HepG2 (cell line): Measurements from ENCODE around the gene KLF15. TPM values are rescaled to one million over a fixed set of nuclear protein-coding genes. Genes with fewer than 3 reads are reported as not detected.

Experiments
- ATAC-seq: fragments of 200-7000 bp; cut with Tn5 transposase; 3 replicates; pipeline ENCODE4 v1.9.1; 2020; ENCODE audit warnings: mild to moderate bottlenecking, moderate library complexity
- BruUV-seq: library from RNA; stranded (reverse); fragments of 400-500 nt; replicated peaks from 2 replicates; lab custom pipeline; 2021; lab: Mats Ljungman, UMichigan
- CTCF ChIA-PET: fragments of 300-600 bp; formaldehyde crosslinking; extraction: SDS; loops from one replicate; lab custom pipeline; 2021; ENCODE audit warnings: low total read pairs, inconsistent platforms, low intra/inter-chr PET ratio; lab: Yijun Ruan, JAX
- POLR2A ChIA-PET: fragments of 350-600 bp; sonication (Branson Sonifier 250); formaldehyde crosslinking; loops from one replicate; lab custom pipeline; 2020; ENCODE audit warnings: antibody characterized with exemption, inconsistent platforms; lab: Yijun Ruan, JAX
- DNase-seq: peaks from one replicate; pipeline ENCODE4 v3.0.0-alpha.2; 2015; ENCODE audit warnings: low spot score
- FAIRE-seq: peaks from 3 replicates; lab custom pipeline; 2011; peaks lifted over from hg19 to GRCh38; lab: Jason Lieb, UNC
- H2AFZ ChIP-seq: one replicate; pipeline ENCODE4 v1.6.1; 2011; ENCODE audit warnings: low read length, inconsistent platforms
- H3K27ac ChIP-seq: fragments of 300-600 bp; 3 replicates; pipeline ENCODE4 v1.8.0; 2011; ENCODE audit warnings: mixed run types, mild to moderate bottlenecking, mixed read lengths, low read length, inconsistent platforms; ENCODE audit not compliant: insufficient read depth; ENCODE audit errors: extremely low read length
- H3K27me3 ChIP-seq, 2 experiments: fragments of 200-600 bp in 1 of 2; 2 replicates in 1 of 2; 3 replicates in 1 of 2; pipeline versions ENCODE4 v1.6.0 to v1.8.0; 2011; ENCODE audit warnings: low read length in 2 of 2, mild to moderate bottlenecking in 2 of 2, moderate library complexity in 2 of 2, inconsistent platforms in 1 of 2; ENCODE audit not compliant: insufficient read depth in 2 of 2, control insufficient read depth in 1 of 2
- H3K36me3 ChIP-seq, 2 experiments: fragments of 200-600 bp in 1 of 2; replicated peaks in 1 of 2; 2 replicates in 1 of 2; 3 replicates in 1 of 2; pipeline versions ENCODE4 v1.5.1 to v1.8.0; 2011; ENCODE audit warnings: low read length in 2 of 2, inconsistent platforms in 1 of 2; ENCODE audit not compliant: insufficient read depth in 2 of 2, control insufficient read depth in 1 of 2
- H3K4me1 ChIP-seq: 2 replicates; pipeline ENCODE4 v1.5.1; 2012; ENCODE audit warnings: low read length, inconsistent platforms; ENCODE audit not compliant: insufficient read depth
- H3K4me2 ChIP-seq: 2 replicates; pipeline ENCODE4 v1.6.0; 2011; ENCODE audit warnings: low read depth, low read length, inconsistent platforms
- H3K4me3 ChIP-seq, 3 experiments: fragments of 200-600 bp in 1 of 3; sonication (generic), shearing (Covaris generic) in 1 of 3; replicated peaks in 1 of 3; 2 replicates each; pipeline ENCODE4 v1.5.1; 2011 to 2016; ENCODE audit warnings: low read length in 3 of 3, inconsistent platforms in 2 of 3, low read depth in 2 of 3, mild to moderate bottlenecking in 2 of 3, control low read depth in 1 of 3, mixed read lengths in 1 of 3; ENCODE audit not compliant: insufficient read depth in 1 of 3
- H3K79me2 ChIP-seq: one replicate; pipeline ENCODE4 v1.6.1; 2011; ENCODE audit warnings: low read length, inconsistent platforms; ENCODE audit not compliant: insufficient read depth
- H3K9ac ChIP-seq: 2 replicates; pipeline ENCODE4 v1.6.0; 2011; ENCODE audit warnings: mild to moderate bottlenecking, low read depth, low read length, inconsistent platforms; ENCODE audit not compliant: insufficient read depth
- H3K9me3 ChIP-seq: 2 replicates; pipeline ENCODE4 v1.5.1; 2012; ENCODE audit warnings: mild to moderate bottlenecking, low read length
- H4K20me1 ChIP-seq: 2 replicates; pipeline ENCODE4 v1.6.0; 2011; ENCODE audit warnings: inconsistent platforms, mild to moderate bottlenecking, low read length, moderate library complexity; ENCODE audit not compliant: insufficient read depth
- IKZF4 ChIP-seq: sonication (generic); formaldehyde crosslinking; IDR thresholded peaks from 2 replicates; pipeline ENCODE4 v1.5.1; 2020; ENCODE audit warnings: borderline replicate concordance, mild to moderate bottlenecking, low read depth, missing genetic modification reagents; ENCODE audit errors: not compliant biosample characterization
- KLF16 ChIP-seq, 2 experiments: sonication (generic) in 1 of 2; formaldehyde crosslinking in 1 of 2; IDR thresholded peaks; 2 replicates each; pipeline versions ENCODE4 v1.6.1 to v1.8.0; 2016 to 2023; ENCODE audit warnings: missing genetic modification reagents in 2 of 2, missing compliant biosample characterization in 1 of 2
- MEIS1 ChIP-seq: sonication (generic); formaldehyde crosslinking; IDR thresholded peaks from 2 replicates; pipeline ENCODE4 v1.9.0; 2021; ENCODE audit warnings: mild to moderate bottlenecking, missing genetic modification reagents, moderate library complexity, borderline replicate concordance
- REXO4 ChIP-seq: sonication (generic); formaldehyde crosslinking; IDR thresholded peaks from 2 replicates; pipeline ENCODE4 v1.8.0; 2022; ENCODE audit warnings: missing genetic modification reagents, mild to moderate bottlenecking, borderline replicate concordance
- SMC3 ChIP-seq: IDR thresholded peaks from 2 replicates; pipeline ENCODE4 v1.6.1; 2011; ENCODE audit warnings: low read length, improper control_type of control experiment
- TMF1 ChIP-seq: sonication (generic); formaldehyde crosslinking; IDR thresholded peaks from 2 replicates; pipeline ENCODE4 v1.8.1; 2022; ENCODE audit warnings: low read depth, missing genetic modification reagents
- ZFP90 ChIP-seq: sonication (generic); formaldehyde crosslinking; IDR thresholded peaks from 2 replicates; pipeline ENCODE4 v1.8.0; 2022; ENCODE audit warnings: missing genetic modification reagents, mild to moderate bottlenecking, inconsistent platforms, borderline replicate concordance
- ZNF678 ChIP-seq: sonication (generic); formaldehyde crosslinking; IDR thresholded peaks from 2 replicates; pipeline ENCODE4 v1.4.0; 2020; ENCODE audit warnings: mild to moderate bottlenecking, missing genetic modification reagents
- ZNF709 ChIP-seq: sonication (generic); formaldehyde crosslinking; IDR thresholded peaks from 2 replicates; pipeline ENCODE4 v1.5.0; 2020; ENCODE audit warnings: mild to moderate bottlenecking, missing genetic modification reagents
- ZNF878 ChIP-seq: sonication (generic); formaldehyde crosslinking; IDR thresholded peaks from 2 replicates; pipeline ENCODE4 v1.8.1; 2023; ENCODE audit warnings: mild to moderate bottlenecking, missing genetic modification reagents, moderate library complexity
- WGBS: methylation state at CpG from one replicate; pipeline ENCODE4 v1.1.6; 2017; ENCODE audit warnings: low lambda C conversion rate; 5-methylcytosine and 5-hydroxymethylcytosine counted together
- in situ Hi-C: cut with HindIII; loops from 2 replicates; pipeline ENCODE4 v1.10.0; 2017; ENCODE audit warnings: low pct_unique_long_range_greater_than_20kb; ENCODE audit not compliant: extremely low pct_ligation_motif_present
- intact Hi-C: fragments of 100-400 bp; cut with micrococcal nuclease; formaldehyde crosslinking; loops from one replicate; pipeline ENCODE4 v1.10.0; 2022; ENCODE audit not compliant: unreplicated experiment
- polyA plus RNA-seq, 8 experiments: library from polyadenylated mRNA; depleted of rRNA in 3 of 8; stranded (reverse) in 7 of 8; unstranded in 1 of 8; fragments of >200 nt; fragmentation: Illumina TruSeq in 4 of 8; extraction: Trizol in 4 of 8; gene quantifications; 2 replicates each; pipeline versions ENCODE4 v1.2.1 to v1.2.3, GENCODE V29; 2011 to 2016; ENCODE audit warnings: low read depth in 4 of 8, missing spikeins in 1 of 8, mixed read lengths in 1 of 8; ENCODE audit not compliant: insufficient read depth in 1 of 8
- total RNA-seq, 5 experiments: library from RNA; depleted of rRNA; stranded (reverse); fragments of >200 nt; fragmentation: Illumina TruSeq; extraction: Trizol; gene quantifications; 2 replicates each; pipeline ENCODE4 v1.2.3, GENCODE V29; 2016; ENCODE audit warnings: low read depth in 1 of 5
- TF ChIP-seq, protein P1 (sequence below): IDR thresholded peaks from 2 replicates; pipeline ENCODE4 v1.6.1; 2016; ENCODE audit warnings: low read depth, borderline replicate concordance
- TF ChIP-seq, protein P2 (sequence below): sonication (generic); formaldehyde crosslinking; IDR thresholded peaks from 2 replicates; pipeline ENCODE4 v1.4.0; 2020; ENCODE audit warnings: missing genetic modification reagents
- TF ChIP-seq, protein P3 (sequence below): sonication (generic); formaldehyde crosslinking; IDR thresholded peaks from 2 replicates; pipeline ENCODE4 v1.9.0; 2022; ENCODE audit warnings: missing genetic modification reagents, mild to moderate bottlenecking, borderline replicate concordance
- TF ChIP-seq, protein P4 (sequence below): sonication (generic); formaldehyde crosslinking; IDR thresholded peaks from 2 replicates; pipeline ENCODE4 v1.4.0; 2020; ENCODE audit warnings: missing genetic modification reagents

Gene KLF15
- total and polyA plus RNA-seq, 2 of the 13 experiments (the other 11 are each of a cell fraction or from before 2014, with no cell fraction given), result 7.1 to 7.8 TPM

DNA sequence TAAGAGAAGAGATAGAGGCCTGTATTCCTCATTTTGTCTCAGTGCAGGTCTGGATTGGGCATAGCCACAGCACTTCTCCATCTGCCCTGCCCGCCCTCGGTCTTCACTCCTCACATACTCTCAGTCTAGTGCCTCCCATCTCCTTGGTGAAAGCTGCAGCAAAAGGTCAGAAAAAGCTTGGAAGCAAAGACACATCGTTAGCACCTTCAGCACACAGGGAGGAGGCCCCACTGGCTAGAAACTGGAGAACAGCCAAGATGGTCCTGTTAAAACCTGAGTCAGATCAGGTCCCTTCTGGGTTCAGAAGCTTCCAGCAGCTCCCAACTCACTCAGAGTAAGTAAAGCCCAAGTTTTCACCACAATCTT, 1.6 kb upstream of the KLF15 start:
- no peak for ATAC-seq
- Histone ChIP-seq H3K9me3 (no peaks in the 10 kb centered on the region), H3K9ac (no peak overlapping the region), H3K4me2 (no peak overlapping the region), H3K27me3 (peaks cover 7 to 36% of the 10 kb centered on the region in 2 experiments; a peak in 4 of 5 replicates), H3K79me2 (no peaks in the 10 kb centered on the region), H3K36me3 (no peaks in the 10 kb centered on the region), H3K4me3 (no peak overlapping the region), H3K27ac (no peak overlapping the region), H3K4me1 (peaks cover 29% of the 10 kb centered on the region), H4K20me1 (no peaks in the 10 kb centered on the region), H2AFZ (no peak overlapping the region)
- BruUV-seq, result no TSS peak
- ChIA-PET CTCF (no interaction called here), POLR2A (no interaction called here)
- WGBS, result 37% methylated on average over 3 of the region's 3 CpGs
- no peak for DNase-seq
- in situ Hi-C loops, result loop anchor here (5.0 to 25.0 kb wide), 2 partner anchors 91 to 221 kb away; no protein-coding TSS in a partner anchor
- no peak for FAIRE-seq
- intact Hi-C loops, result no loop called here
- no peak for TF ChIP-seq ZFP90 (CRISPR knock-in tag)
- TF ChIP-seq, protein P1, sequence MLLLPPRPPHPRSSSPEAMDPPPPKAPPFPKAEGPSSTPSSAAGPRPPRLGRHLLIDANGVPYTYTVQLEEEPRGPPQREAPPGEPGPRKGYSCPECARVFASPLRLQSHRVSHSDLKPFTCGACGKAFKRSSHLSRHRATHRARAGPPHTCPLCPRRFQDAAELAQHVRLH, result no peak
- TF ChIP-seq MEIS1 (CRISPR knock-in tag), result no peak
- no peak for TF ChIP-seq REXO4 (CRISPR knock-in tag)
- TF ChIP-seq SMC3, result no peak
- TF ChIP-seq, protein P2, sequence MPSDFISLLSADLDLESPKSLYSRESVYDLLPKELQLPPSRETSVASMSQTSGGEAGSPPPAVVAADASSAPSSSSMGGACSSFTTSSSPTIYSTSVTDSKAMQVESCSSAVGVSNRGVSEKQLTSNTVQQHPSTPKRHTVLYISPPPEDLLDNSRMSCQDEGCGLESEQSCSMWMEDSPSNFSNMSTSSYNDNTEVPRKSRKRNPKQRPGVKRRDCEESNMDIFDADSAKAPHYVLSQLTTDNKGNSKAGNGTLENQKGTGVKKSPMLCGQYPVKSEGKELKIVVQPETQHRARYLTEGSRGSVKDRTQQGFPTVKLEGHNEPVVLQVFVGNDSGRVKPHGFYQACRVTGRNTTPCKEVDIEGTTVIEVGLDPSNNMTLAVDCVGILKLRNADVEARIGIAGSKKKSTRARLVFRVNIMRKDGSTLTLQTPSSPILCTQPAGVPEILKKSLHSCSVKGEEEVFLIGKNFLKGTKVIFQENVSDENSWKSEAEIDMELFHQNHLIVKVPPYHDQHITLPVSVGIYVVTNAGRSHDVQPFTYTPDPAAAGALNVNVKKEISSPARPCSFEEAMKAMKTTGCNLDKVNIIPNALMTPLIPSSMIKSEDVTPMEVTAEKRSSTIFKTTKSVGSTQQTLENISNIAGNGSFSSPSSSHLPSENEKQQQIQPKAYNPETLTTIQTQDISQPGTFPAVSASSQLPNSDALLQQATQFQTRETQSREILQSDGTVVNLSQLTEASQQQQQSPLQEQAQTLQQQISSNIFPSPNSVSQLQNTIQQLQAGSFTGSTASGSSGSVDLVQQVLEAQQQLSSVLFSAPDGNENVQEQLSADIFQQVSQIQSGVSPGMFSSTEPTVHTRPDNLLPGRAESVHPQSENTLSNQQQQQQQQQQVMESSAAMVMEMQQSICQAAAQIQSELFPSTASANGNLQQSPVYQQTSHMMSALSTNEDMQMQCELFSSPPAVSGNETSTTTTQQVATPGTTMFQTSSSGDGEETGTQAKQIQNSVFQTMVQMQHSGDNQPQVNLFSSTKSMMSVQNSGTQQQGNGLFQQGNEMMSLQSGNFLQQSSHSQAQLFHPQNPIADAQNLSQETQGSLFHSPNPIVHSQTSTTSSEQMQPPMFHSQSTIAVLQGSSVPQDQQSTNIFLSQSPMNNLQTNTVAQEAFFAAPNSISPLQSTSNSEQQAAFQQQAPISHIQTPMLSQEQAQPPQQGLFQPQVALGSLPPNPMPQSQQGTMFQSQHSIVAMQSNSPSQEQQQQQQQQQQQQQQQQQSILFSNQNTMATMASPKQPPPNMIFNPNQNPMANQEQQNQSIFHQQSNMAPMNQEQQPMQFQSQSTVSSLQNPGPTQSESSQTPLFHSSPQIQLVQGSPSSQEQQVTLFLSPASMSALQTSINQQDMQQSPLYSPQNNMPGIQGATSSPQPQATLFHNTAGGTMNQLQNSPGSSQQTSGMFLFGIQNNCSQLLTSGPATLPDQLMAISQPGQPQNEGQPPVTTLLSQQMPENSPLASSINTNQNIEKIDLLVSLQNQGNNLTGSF (CRISPR knock-in tag), result no peak
- TF ChIP-seq ZNF709 (CRISPR knock-in tag), result no peak
- no peak for TF ChIP-seq TMF1 (CRISPR knock-in tag)
- no peak for TF ChIP-seq ZNF678 (CRISPR knock-in tag)
- no peak for TF ChIP-seq KLF16 (CRISPR knock-in tag; IDR thresholded peaks at IDR 0.05)
- TF ChIP-seq, protein P3, sequence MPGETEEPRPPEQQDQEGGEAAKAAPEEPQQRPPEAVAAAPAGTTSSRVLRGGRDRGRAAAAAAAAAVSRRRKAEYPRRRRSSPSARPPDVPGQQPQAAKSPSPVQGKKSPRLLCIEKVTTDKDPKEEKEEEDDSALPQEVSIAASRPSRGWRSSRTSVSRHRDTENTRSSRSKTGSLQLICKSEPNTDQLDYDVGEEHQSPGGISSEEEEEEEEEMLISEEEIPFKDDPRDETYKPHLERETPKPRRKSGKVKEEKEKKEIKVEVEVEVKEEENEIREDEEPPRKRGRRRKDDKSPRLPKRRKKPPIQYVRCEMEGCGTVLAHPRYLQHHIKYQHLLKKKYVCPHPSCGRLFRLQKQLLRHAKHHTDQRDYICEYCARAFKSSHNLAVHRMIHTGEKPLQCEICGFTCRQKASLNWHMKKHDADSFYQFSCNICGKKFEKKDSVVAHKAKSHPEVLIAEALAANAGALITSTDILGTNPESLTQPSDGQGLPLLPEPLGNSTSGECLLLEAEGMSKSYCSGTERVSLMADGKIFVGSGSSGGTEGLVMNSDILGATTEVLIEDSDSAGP, result no peak
- TF ChIP-seq IKZF4 (CRISPR knock-in tag), result no peak
- TF ChIP-seq, protein P4, sequence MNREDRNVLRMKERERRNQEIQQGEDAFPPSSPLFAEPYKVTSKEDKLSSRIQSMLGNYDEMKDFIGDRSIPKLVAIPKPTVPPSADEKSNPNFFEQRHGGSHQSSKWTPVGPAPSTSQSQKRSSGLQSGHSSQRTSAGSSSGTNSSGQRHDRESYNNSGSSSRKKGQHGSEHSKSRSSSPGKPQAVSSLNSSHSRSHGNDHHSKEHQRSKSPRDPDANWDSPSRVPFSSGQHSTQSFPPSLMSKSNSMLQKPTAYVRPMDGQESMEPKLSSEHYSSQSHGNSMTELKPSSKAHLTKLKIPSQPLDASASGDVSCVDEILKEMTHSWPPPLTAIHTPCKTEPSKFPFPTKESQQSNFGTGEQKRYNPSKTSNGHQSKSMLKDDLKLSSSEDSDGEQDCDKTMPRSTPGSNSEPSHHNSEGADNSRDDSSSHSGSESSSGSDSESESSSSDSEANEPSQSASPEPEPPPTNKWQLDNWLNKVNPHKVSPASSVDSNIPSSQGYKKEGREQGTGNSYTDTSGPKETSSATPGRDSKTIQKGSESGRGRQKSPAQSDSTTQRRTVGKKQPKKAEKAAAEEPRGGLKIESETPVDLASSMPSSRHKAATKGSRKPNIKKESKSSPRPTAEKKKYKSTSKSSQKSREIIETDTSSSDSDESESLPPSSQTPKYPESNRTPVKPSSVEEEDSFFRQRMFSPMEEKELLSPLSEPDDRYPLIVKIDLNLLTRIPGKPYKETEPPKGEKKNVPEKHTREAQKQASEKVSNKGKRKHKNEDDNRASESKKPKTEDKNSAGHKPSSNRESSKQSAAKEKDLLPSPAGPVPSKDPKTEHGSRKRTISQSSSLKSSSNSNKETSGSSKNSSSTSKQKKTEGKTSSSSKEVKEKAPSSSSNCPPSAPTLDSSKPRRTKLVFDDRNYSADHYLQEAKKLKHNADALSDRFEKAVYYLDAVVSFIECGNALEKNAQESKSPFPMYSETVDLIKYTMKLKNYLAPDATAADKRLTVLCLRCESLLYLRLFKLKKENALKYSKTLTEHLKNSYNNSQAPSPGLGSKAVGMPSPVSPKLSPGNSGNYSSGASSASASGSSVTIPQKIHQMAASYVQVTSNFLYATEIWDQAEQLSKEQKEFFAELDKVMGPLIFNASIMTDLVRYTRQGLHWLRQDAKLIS (CRISPR knock-in tag), result no peak
- no peak for TF ChIP-seq ZNF878
